ENCODE measurements around the gene RHBDD3.

RHBDD3 gene

DNA sequence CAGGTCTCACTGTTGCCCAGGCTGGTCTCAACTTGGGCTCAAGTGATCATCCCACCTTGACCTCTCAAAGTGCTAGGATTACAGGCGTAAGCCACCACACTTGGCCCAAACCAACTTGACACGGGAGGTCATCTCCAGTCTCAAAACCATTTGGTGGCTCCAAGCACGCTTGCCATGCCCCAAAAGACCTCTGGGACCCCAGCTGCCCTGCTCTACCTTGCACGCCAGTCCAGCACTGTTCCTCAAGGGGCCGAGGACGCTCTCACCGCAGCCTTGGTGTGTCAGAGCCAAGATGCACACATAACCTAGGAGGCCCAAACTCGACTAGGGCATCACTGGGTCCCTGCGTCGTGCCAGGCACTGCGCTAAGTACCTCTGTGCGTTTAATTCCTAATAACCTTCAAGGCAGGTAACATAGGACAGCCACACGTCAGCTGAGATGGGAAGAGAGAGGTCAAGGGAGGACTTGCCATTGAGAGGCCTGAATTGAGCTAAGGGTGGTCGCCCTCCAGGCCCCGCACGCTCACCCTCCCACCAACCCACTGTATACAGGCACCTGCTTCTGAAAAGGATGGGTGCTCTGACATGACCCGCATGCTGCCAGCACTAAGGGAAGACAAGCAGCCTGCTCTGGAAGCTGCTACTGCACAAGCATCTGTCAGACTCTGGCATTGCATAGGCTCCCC lies 34.1 kb upstream of the RHBDD3 start:
- Histone ChIP-seq H3K9ac (ENCODE audit: low read length) (no peak overlapping the region), H3K27ac (ENCODE audit: low read length) (no peak overlapping the region), H3K27me3 (ENCODE audit: low read depth, low read length) (peaks cover 5% of the 10 kb centered on the region; the same call in 1 of the 2 replicates), H3K9me3 (ENCODE audit: insufficient read depth, low read length) (no peaks in the 10 kb centered on the region), H4K20me1 (ENCODE audit: insufficient read depth, low read length) (peaks cover 42% of the 10 kb centered on the region), H3K4me3 (ENCODE audit: low read length) (no peak overlapping the region), H3K4me1 (ENCODE audit: low read length) (peaks cover 4% of the 10 kb centered on the region; the same call in 1 of the 2 replicates), H3K4me2 (ENCODE audit: low read length) (no peak overlapping the region), H3K36me3 (replicated peaks; ENCODE audit: low read depth, low read length) (peaks cover 37% of the 10 kb centered on the region), H2AFZ (ENCODE audit: low read depth, low read length) (no peak overlapping the region), H3K79me2 (ENCODE audit: low read length) (no peaks in the 10 kb centered on the region)
- no peak for TF ChIP-seq EZH2phosphoT487 (IDR thresholded peaks at IDR 0.05; ENCODE audit: low read depth)
- TF ChIP-seq, protein P1, sequence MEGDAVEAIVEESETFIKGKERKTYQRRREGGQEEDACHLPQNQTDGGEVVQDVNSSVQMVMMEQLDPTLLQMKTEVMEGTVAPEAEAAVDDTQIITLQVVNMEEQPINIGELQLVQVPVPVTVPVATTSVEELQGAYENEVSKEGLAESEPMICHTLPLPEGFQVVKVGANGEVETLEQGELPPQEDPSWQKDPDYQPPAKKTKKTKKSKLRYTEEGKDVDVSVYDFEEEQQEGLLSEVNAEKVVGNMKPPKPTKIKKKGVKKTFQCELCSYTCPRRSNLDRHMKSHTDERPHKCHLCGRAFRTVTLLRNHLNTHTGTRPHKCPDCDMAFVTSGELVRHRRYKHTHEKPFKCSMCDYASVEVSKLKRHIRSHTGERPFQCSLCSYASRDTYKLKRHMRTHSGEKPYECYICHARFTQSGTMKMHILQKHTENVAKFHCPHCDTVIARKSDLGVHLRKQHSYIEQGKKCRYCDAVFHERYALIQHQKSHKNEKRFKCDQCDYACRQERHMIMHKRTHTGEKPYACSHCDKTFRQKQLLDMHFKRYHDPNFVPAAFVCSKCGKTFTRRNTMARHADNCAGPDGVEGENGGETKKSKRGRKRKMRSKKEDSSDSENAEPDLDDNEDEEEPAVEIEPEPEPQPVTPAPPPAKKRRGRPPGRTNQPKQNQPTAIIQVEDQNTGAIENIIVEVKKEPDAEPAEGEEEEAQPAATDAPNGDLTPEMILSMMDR (IDR thresholded peaks at IDR 0.05; ENCODE audit: low read depth, low read length): no peak

DNA sequence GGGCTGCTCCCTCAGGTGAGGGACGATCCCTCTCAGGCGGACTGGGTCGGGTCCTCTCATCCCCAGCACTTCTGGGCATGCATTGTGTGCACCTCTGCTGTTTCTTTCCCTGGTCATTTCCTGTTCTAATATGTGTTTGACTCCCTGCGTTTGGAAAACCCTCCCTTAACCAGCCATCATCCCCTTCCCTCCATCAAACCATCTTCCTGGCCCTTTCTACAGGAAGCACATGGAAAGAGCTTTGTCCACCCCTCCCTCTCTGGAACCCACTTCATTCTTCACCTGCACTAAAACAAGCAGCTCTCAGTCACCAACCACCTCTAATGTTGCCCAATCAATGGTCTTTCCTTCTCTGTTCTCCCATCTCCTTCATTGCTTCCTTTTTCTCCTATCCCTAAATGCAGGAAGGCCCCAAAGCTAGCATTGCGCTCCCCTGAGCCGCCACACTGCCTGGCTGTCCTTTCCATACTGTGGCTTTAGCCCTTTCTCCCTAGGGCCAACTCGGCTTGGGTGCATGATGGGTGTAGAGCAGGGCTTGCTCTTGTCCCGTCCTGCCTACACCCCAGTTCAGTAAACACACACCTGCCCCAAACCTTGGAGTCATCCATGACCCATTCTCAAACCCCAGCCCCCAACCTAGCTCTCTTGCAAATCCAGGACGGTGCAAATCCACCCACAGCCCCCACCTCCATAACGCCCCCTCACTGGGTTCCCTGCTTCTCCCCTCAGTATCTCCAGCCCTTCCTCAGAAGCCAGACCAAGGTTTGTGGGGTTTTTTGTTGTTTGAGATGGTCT lies 33.2 kb upstream of the RHBDD3 start:
- Histone ChIP-seq H3K9me3 (ENCODE audit: insufficient read depth, low read length) (no peaks in the 10 kb centered on the region), H3K27me3 (ENCODE audit: low read depth, low read length) (no peaks in the 10 kb centered on the region), H3K4me1 (ENCODE audit: low read length) (no peaks in the 10 kb centered on the region), H3K27ac (ENCODE audit: low read length) (0 out of 2 replicates have a peak overlapping the region, but pooled peaks have one; percentile 2), H3K4me2 (ENCODE audit: low read length) (no peak overlapping the region), H3K4me3 (ENCODE audit: low read length) (no peak overlapping the region), H2AFZ (ENCODE audit: low read depth, low read length) (no peak overlapping the region), H4K20me1 (ENCODE audit: insufficient read depth, low read length) (peaks cover 44% of the 10 kb centered on the region), H3K36me3 (replicated peaks; ENCODE audit: low read depth, low read length) (peaks cover 46% of the 10 kb centered on the region), H3K9ac (ENCODE audit: low read length) (no peak overlapping the region), H3K79me2 (ENCODE audit: low read length) (no peaks in the 10 kb centered on the region)
- no peak for TF ChIP-seq EZH2phosphoT487 (IDR thresholded peaks at IDR 0.05; ENCODE audit: low read depth)
- TF ChIP-seq, protein P1 (IDR thresholded peaks at IDR 0.05; ENCODE audit: low read depth, low read length): no peak

DNA sequence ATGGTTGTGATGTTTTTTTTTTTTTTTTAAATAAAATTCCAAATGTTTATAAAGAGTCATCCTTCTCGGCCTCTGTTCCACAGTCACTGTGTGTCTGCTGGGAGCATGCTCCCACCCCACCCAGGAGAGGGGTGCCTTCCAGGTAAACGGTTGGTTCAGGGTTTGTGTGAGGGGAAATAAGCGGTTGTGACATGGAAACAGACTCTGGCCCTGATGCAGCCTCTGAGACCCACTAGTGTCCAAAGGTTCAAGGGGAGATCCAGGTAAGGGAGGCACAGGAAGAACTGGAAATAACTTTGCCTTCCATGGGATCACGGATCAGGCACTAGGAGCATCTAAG lies 32.7 kb upstream of the RHBDD3 start:
- no peak for TF ChIP-seq EZH2phosphoT487 (IDR thresholded peaks at IDR 0.05; ENCODE audit: low read depth)
- TF ChIP-seq, protein P1 (IDR thresholded peaks at IDR 0.05; ENCODE audit: low read depth, low read length): no peak
- Histone ChIP-seq H3K36me3 (replicated peaks; ENCODE audit: low read depth, low read length) (peaks cover 52% of the 10 kb centered on the region), H3K9me3 (ENCODE audit: insufficient read depth, low read length) (no peaks in the 10 kb centered on the region), H3K4me2 (ENCODE audit: low read length) (no peak overlapping the region), H3K4me1 (ENCODE audit: low read length) (no peaks in the 10 kb centered on the region), H3K9ac (ENCODE audit: low read length) (no peak overlapping the region), H3K27ac (ENCODE audit: low read length) (no peak overlapping the region), H2AFZ (ENCODE audit: low read depth, low read length) (no peak overlapping the region), H3K27me3 (ENCODE audit: low read depth, low read length) (no peaks in the 10 kb centered on the region), H4K20me1 (ENCODE audit: insufficient read depth, low read length) (peaks cover 49% of the 10 kb centered on the region), H3K79me2 (ENCODE audit: low read length) (0 out of 2 replicates have a peak, but pooled peaks cover 3% of the 10 kb centered on the region), H3K4me3 (ENCODE audit: low read length) (no peak overlapping the region)

DNA sequence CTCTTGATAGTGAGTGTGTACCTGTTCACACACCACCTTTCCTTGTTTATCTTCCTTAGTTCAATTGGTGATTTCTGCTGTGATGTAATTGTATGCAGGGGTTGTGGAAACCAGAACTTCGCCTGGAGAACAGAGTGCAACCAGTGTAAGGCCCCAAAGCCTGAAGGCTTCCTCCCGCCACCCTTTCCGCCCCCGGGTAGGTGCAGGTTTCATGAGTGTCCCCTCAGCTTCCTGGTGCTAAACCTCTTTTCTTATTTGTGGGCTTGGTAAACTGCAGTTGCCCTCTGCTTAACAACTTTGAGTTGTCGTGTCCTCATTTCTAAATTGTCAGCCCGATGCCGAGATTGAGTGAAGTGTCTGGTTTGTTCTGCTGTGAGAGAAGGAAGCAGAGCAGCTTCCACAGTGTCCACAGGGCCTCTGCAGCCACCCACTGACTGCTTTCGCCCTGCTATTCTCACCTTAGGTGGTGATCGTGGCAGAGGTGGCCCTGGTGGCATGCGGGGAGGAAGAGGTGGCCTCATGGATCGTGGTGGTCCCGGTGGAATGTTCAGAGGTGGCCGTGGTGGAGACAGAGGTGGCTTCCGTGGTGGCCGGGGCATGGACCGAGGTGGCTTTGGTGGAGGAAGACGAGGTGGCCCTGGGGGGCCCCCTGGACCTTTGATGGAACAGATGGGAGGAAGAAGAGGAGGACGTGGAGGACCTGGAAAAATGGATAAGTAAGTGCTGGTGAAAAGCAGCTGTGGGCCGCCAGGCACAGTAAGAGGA lies 31.5 kb upstream of the RHBDD3 start:
- TF ChIP-seq, protein P1 (IDR thresholded peaks at IDR 0.05; ENCODE audit: low read depth, low read length): no peak
- TF ChIP-seq EZH2phosphoT487 (IDR thresholded peaks at IDR 0.05; ENCODE audit: low read depth): no peak
- Histone ChIP-seq H2AFZ (ENCODE audit: low read depth, low read length) (no peak overlapping the region), H3K9me3 (ENCODE audit: insufficient read depth, low read length) (no peaks in the 10 kb centered on the region), H3K4me1 (ENCODE audit: low read length) (no peaks in the 10 kb centered on the region), H3K4me2 (ENCODE audit: low read length) (no peak overlapping the region), H3K27ac (ENCODE audit: low read length) (no peak overlapping the region), H3K79me2 (ENCODE audit: low read length) (0 out of 2 replicates have a peak, but pooled peaks cover 3% of the 10 kb centered on the region), H3K4me3 (ENCODE audit: low read length) (no peak overlapping the region), H4K20me1 (ENCODE audit: insufficient read depth, low read length) (peaks cover 50% of the 10 kb centered on the region), H3K9ac (ENCODE audit: low read length) (no peak overlapping the region), H3K36me3 (replicated peaks; ENCODE audit: low read depth, low read length) (peaks cover 59% of the 10 kb centered on the region), H3K27me3 (ENCODE audit: low read depth, low read length) (no peaks in the 10 kb centered on the region)
